Measurements from ENCODE around the gene CLDN9.

The CLDN9 gene

GRCh38 chr16:3021449-3022207 is 8.9 kb downstream of the CLDN9 start:
- DNase-seq (ENCODE audit: low read depth), result peak; percentile 91
- peak overlapping the region; percentile 93 for H3K4me3 ChIP-seq (ENCODE audit: low read depth, low read length)
- in situ Hi-C loops (cut with HindIII; ENCODE audit: low sequenced_read_pairs), result no loop called here
- peak; percentile 38 for TF ChIP-seq CTCF (IDR thresholded peaks at IDR 0.05; ENCODE audit: low read depth, low read length, missing control alignments)

- in situ Hi-C loops (cut with HindIII; ENCODE audit: low sequenced_read_pairs), result no loop called here
- H3K4me3 ChIP-seq (ENCODE audit: low read depth, low read length), result peak overlapping the region; percentile 93
These were observed 9.5 kb downstream of the CLDN9 start for GRCh38 chr16:3022208-3022683.

GRCh38 chr16:3022684-3023414 is 10.1 kb downstream of the CLDN9 start:
- DNase-seq (ENCODE audit: low read depth), result no peak
- peak overlapping the region; percentile 93 for H3K4me3 ChIP-seq (ENCODE audit: low read depth, low read length)
- TF ChIP-seq CTCF (IDR thresholded peaks at IDR 0.05; ENCODE audit: low read depth, low read length, missing control alignments), result no peak
- in situ Hi-C loops (cut with HindIII; ENCODE audit: low sequenced_read_pairs), result no loop called here

More at GRCh38 chr16:3022208-3022683, 9.5 kb downstream of the CLDN9 start:
- peak; percentile 94 for DNase-seq (ENCODE audit: low read depth)
- TF ChIP-seq CTCF (IDR thresholded peaks at IDR 0.05; ENCODE audit: low read depth, low read length, missing control alignments), result no peak

- peak overlapping the region; percentile 93 for H3K4me3 ChIP-seq (ENCODE audit: low read depth, low read length)
- no peak for DNase-seq (ENCODE audit: low read depth)
- TF ChIP-seq CTCF (IDR thresholded peaks at IDR 0.05; ENCODE audit: low read depth, low read length, missing control alignments), result no peak
- in situ Hi-C loops (cut with HindIII; ENCODE audit: low sequenced_read_pairs), result no loop called here
These were observed 10.6 kb downstream of the CLDN9 start for GRCh38 chr16:3023415-3023668.

- peak; percentile 97 for DNase-seq (ENCODE audit: low read depth)
- in situ Hi-C loops (cut with HindIII; ENCODE audit: low sequenced_read_pairs), result no loop called here
- no peak for TF ChIP-seq CTCF (IDR thresholded peaks at IDR 0.05; ENCODE audit: low read depth, low read length, missing control alignments)
- H3K4me3 ChIP-seq (ENCODE audit: low read depth, low read length), result peak within 1 kb of the TSS; percentile 93
These were observed 11.2 kb downstream of the CLDN9 start, which contains the start of the genes HCFC1R1 and THOC6 for GRCh38 chr16:3023669-3024478. Gene HCFC1R1, minus strand, starts transcription at chr16:3023942. Its CDS starts 1 bp downstream, at chr16:3023941. Gene THOC6, plus strand, starts transcription at chr16:3024035. Its CDS starts 292 bp downstream, at chr16:3024327.
